ENCODE results near the gene ADCK1.
"Not testable (repeated sequence)": the region's sequence is repeated elsewhere in the genome, so short reads cannot be mapped to it uniquely, and the experiment has no call there.

ADCK1 gene

GRCh38 chr14:77909911-77910310 lies 110.0 kb downstream of the ADCK1 start:
- TF ChIP-seq NFRKB (IDR thresholded peaks at IDR 0.05) (no peak), LEF1 (IDR thresholded peaks at IDR 0.05; ENCODE audit: borderline replicate concordance) (no peak), BHLHE40 (IDR thresholded peaks at IDR 0.05; ENCODE audit: borderline replicate concordance) (no peak), HDGF (IDR thresholded peaks at IDR 0.05; ENCODE audit: borderline replicate concordance) (no peak), FOXM1 (IDR thresholded peaks at IDR 0.05; ENCODE audit: borderline replicate concordance) (no peak), CTBP1 (IDR thresholded peaks at IDR 0.05; ENCODE audit: borderline replicate concordance) (no peak), ARNT (IDR thresholded peaks at IDR 0.05) (no peak), L3MBTL2 (conservative IDR thresholded peaks at IDR 0.05) (no peak), FOXA1 (IDR thresholded peaks at IDR 0.05) (no peak), PKNOX1 (IDR thresholded peaks at IDR 0.05) (no peak), SP1 (IDR thresholded peaks at IDR 0.05) (no peak), ELF4 (IDR thresholded peaks at IDR 0.05) (no peak), SUZ12 (IDR thresholded peaks at IDR 0.05) (no peak), FOXK2 (IDR thresholded peaks at IDR 0.05) (no peak), TARDBP (IDR thresholded peaks at IDR 0.05) (no peak), ZNF384 (IDR thresholded peaks at IDR 0.05) (no peak)
- CTCF ChIA-PET: no interaction called here
- no peak for DNase-seq (ENCODE audit: extremely low spot score)
- POLR2A ChIA-PET: no interaction called here

GRCh38 chr14:77910506-77910905 lies 110.6 kb downstream of the ADCK1 start:
- TF ChIP-seq HDGF (IDR thresholded peaks at IDR 0.05; ENCODE audit: borderline replicate concordance) (no peak), ARNT (IDR thresholded peaks at IDR 0.05) (no peak), BHLHE40 (IDR thresholded peaks at IDR 0.05; ENCODE audit: borderline replicate concordance) (no peak), FOXM1 (IDR thresholded peaks at IDR 0.05; ENCODE audit: borderline replicate concordance) (no peak), FOXA1 (IDR thresholded peaks at IDR 0.05) (no peak)
- CTCF ChIA-PET: no interaction called here
- DNase-seq (ENCODE audit: extremely low spot score): no peak
- POLR2A ChIA-PET: no interaction called here

- ChIA-PET CTCF (interaction anchor here (0.6 kb wide), 1 partner anchor 336 kb away, joined by 3 read pairs; no protein-coding TSS in a partner anchor), POLR2A (no interaction called here)
- no peak for DNase-seq (ENCODE audit: extremely low spot score)
- no peak for TF ChIP-seq L3MBTL2 (conservative IDR thresholded peaks at IDR 0.05)
Measured at GRCh38 chr14:77911356-77911755, 111.4 kb downstream of the ADCK1 start.

- no peak for TF ChIP-seq FOXM1 (IDR thresholded peaks at IDR 0.05; ENCODE audit: borderline replicate concordance)
- ChIA-PET CTCF (no interaction called here), POLR2A (no interaction called here)
- DNase-seq (ENCODE audit: extremely low spot score): no peak
Measured at GRCh38 chr14:77912754-77913556, 113.0 kb downstream of the ADCK1 start.

GRCh38 chr14:77914073-77914721 lies 114.3 kb downstream of the ADCK1 start:
- no peak for DNase-seq (ENCODE audit: extremely low spot score)
- POLR2A ChIA-PET: no interaction called here
- CTCF ChIA-PET: no interaction called here
- TF ChIP-seq LEF1 (IDR thresholded peaks at IDR 0.05; ENCODE audit: borderline replicate concordance) (no peak), BHLHE40 (IDR thresholded peaks at IDR 0.05; ENCODE audit: borderline replicate concordance) (no peak), SP1 (IDR thresholded peaks at IDR 0.05) (no peak), NFRKB (IDR thresholded peaks at IDR 0.05) (no peak), FOXA1 (IDR thresholded peaks at IDR 0.05) (no peak), FOXM1 (IDR thresholded peaks at IDR 0.05; ENCODE audit: borderline replicate concordance) (no peak), ARNT (IDR thresholded peaks at IDR 0.05) (no peak), L3MBTL2 (conservative IDR thresholded peaks at IDR 0.05) (no peak), TARDBP (IDR thresholded peaks at IDR 0.05) (no peak)

GRCh38 chr14:77915390-77915789 lies 115.5 kb downstream of the ADCK1 start:
- POLR2A ChIA-PET; DNase-seq (ENCODE audit: extremely low spot score); CTCF ChIA-PET: not testable (repeated sequence)

GRCh38 chr14:77917491-77918201 lies 117.7 kb downstream of the ADCK1 start:
- ChIA-PET POLR2A (no interaction called here), CTCF (no interaction called here)
- DNase-seq (ENCODE audit: extremely low spot score): no peak
- no peak for TF ChIP-seq FOXA1 (IDR thresholded peaks at IDR 0.05)
- no peak for TF ChIP-seq FOXM1 (IDR thresholded peaks at IDR 0.05; ENCODE audit: borderline replicate concordance)
- TF ChIP-seq TARDBP (IDR thresholded peaks at IDR 0.05): no peak
- no peak for TF ChIP-seq NFRKB (IDR thresholded peaks at IDR 0.05)
- no peak for TF ChIP-seq PKNOX1 (IDR thresholded peaks at IDR 0.05)
- TF ChIP-seq ARNT (IDR thresholded peaks at IDR 0.05): no peak
- no peak for TF ChIP-seq FOXK2 (IDR thresholded peaks at IDR 0.05)
- no peak for TF ChIP-seq ZNF384 (IDR thresholded peaks at IDR 0.05)
- TF ChIP-seq SP1 (IDR thresholded peaks at IDR 0.05): no peak
- TF ChIP-seq SUZ12 (IDR thresholded peaks at IDR 0.05): no peak
- TF ChIP-seq BHLHE40 (IDR thresholded peaks at IDR 0.05; ENCODE audit: borderline replicate concordance): no peak
- TF ChIP-seq CTBP1 (IDR thresholded peaks at IDR 0.05; ENCODE audit: borderline replicate concordance): no peak
- no peak for TF ChIP-seq L3MBTL2 (conservative IDR thresholded peaks at IDR 0.05)
- TF ChIP-seq HDGF (IDR thresholded peaks at IDR 0.05; ENCODE audit: borderline replicate concordance): no peak
- TF ChIP-seq LEF1 (IDR thresholded peaks at IDR 0.05; ENCODE audit: borderline replicate concordance): no peak
- TF ChIP-seq ELF4 (IDR thresholded peaks at IDR 0.05): no peak

Data from HEK293T (cell line).